Liver (tissue), 9 donors: Measurements from ENCODE around the gene BMP6. TPM values are rescaled to one million over a fixed set of nuclear protein-coding genes. Genes with fewer than 3 reads are reported as not detected.

Source experiments
- DNase-seq: peaks from one replicate; pipeline ENCODE4 v3.0.0-alpha.2; 2017; ENCODE audit warnings: low spot score
- H3K27ac ChIP-seq, 2 donors: one replicate each; pipeline ENCODE4 v1.7.0; 2013; ENCODE audit warnings: inconsistent platforms in 2 of 2, low read length in 2 of 2, control low read depth in 1 of 2, low read depth in 1 of 2, mild to moderate bottlenecking in 1 of 2
- H3K27me3 ChIP-seq, 4 donors: one replicate each; pipeline versions ENCODE4 v1.6.1 to v1.7.0; 2013; ENCODE audit warnings: low read length in 3 of 4, inconsistent platforms in 1 of 4, mild to moderate bottlenecking in 1 of 4, moderate library complexity in 1 of 4; ENCODE audit not compliant: control insufficient read depth in 4 of 4, insufficient read depth in 4 of 4
- H3K36me3 ChIP-seq, 4 donors: one replicate each; pipeline versions ENCODE4 v1.6.1 to v1.7.0; 2013; ENCODE audit warnings: low read length in 3 of 4, mild to moderate bottlenecking in 3 of 4, low read depth in 1 of 4, moderate library complexity in 1 of 4; ENCODE audit not compliant: control insufficient read depth in 4 of 4, insufficient read depth in 3 of 4
- H3K4me1 ChIP-seq, 4 donors: one replicate each; pipeline versions ENCODE4 v1.6.1 to v1.7.0; 2013; ENCODE audit warnings: low read length in 3 of 4, mild to moderate bottlenecking in 3 of 4, moderate library complexity in 1 of 4; ENCODE audit not compliant: control insufficient read depth in 4 of 4, insufficient read depth in 4 of 4
- H3K4me3 ChIP-seq, 3 donors: one replicate each; pipeline versions ENCODE4 v1.6.1 to v1.7.0; 2013; ENCODE audit warnings: low read length in 3 of 3, control low read depth in 1 of 3, low read depth in 1 of 3, mild to moderate bottlenecking in 1 of 3
- H3K9ac ChIP-seq, 2 donors: one replicate each; pipeline ENCODE4 v1.7.0; 2013; ENCODE audit warnings: low read length in 2 of 2, mild to moderate bottlenecking in 2 of 2, moderate library complexity in 2 of 2, control low read depth in 1 of 2, low read depth in 1 of 2
- H3K9me3 ChIP-seq, 4 donors: one replicate each; pipeline versions ENCODE4 v1.6.1 to v1.7.0; 2013; ENCODE audit warnings: low read length in 3 of 4; ENCODE audit not compliant: control insufficient read depth in 4 of 4
- EGR1 ChIP-seq, 2 donors: IDR thresholded peaks; 2 replicates each; pipeline ENCODE4 v1.6.1; 2016 to 2018; ENCODE audit warnings: antibody characterized with exemption in 2 of 2, low read depth in 2 of 2
- FOXA1 ChIP-seq: IDR thresholded peaks from 2 replicates; pipeline ENCODE4 v1.6.1; 2016; ENCODE audit warnings: antibody characterized with exemption
- FOXA2 ChIP-seq: IDR thresholded peaks from 2 replicates; pipeline ENCODE4 v1.6.1; 2016; ENCODE audit warnings: antibody characterized with exemption
- GABPA ChIP-seq, 2 donors: IDR thresholded peaks in 1 of 2; conservative IDR thresholded peaks in 1 of 2; 2 replicates each; pipeline ENCODE4 v1.6.1; 2016; ENCODE audit warnings: antibody characterized with exemption in 2 of 2, mild to moderate bottlenecking in 1 of 2, moderate library complexity in 1 of 2
- HNF4A ChIP-seq, 2 donors: conservative IDR thresholded peaks; 2 replicates each; pipeline ENCODE4 v1.6.1; 2016; ENCODE audit warnings: antibody characterized with exemption in 2 of 2, mild to moderate bottlenecking in 2 of 2
- HNF4G ChIP-seq: IDR thresholded peaks from 2 replicates; pipeline ENCODE4 v1.6.1; 2016; ENCODE audit warnings: antibody characterized with exemption
- JUND ChIP-seq, 2 donors: IDR thresholded peaks; 2 replicates each; pipeline ENCODE4 v1.6.1; 2016; ENCODE audit warnings: antibody characterized with exemption in 2 of 2
- NR2F2 ChIP-seq: IDR thresholded peaks from 2 replicates; pipeline ENCODE4 v1.6.1; 2016; ENCODE audit warnings: antibody characterized with exemption
- RAD21 ChIP-seq, 2 donors: IDR thresholded peaks; 2 replicates each; pipeline ENCODE4 v1.6.1; 2016; ENCODE audit warnings: antibody characterized with exemption in 2 of 2, mild to moderate bottlenecking in 2 of 2
- RXRA ChIP-seq, 2 donors: IDR thresholded peaks; 2 replicates each; pipeline ENCODE4 v1.6.1; 2017 to 2018; ENCODE audit warnings: antibody characterized with exemption in 2 of 2, mild to moderate bottlenecking in 1 of 2
- SP1 ChIP-seq: IDR thresholded peaks from 2 replicates; pipeline ENCODE4 v1.6.1; 2018; ENCODE audit warnings: antibody characterized with exemption, mild to moderate bottlenecking
- TAF1 ChIP-seq: conservative IDR thresholded peaks from 2 replicates; pipeline ENCODE4 v1.6.1; 2016; ENCODE audit warnings: antibody characterized with exemption, mild to moderate bottlenecking
- YY1 ChIP-seq: IDR thresholded peaks from 2 replicates; pipeline ENCODE4 v1.6.1; 2016; ENCODE audit warnings: antibody characterized with exemption, mild to moderate bottlenecking
- WGBS: extraction: QIAGEN DNeasy Blood & Tissue Kit; methylation state at CpG from one replicate; pipeline ENCODE4 v1.1.7; 2013; 5-methylcytosine and 5-hydroxymethylcytosine counted together
- polyA plus RNA-seq, 2 donors: library from polyadenylated mRNA; stranded (reverse) in 1 of 2; unstranded in 1 of 2; fragments of 200-250 nt in 1 of 2; fragments of >200 nt in 1 of 2; fragmentation: Nextera tagmentation in 1 of 2; extraction: Ambion mirVana in 1 of 2; gene quantifications; one replicate each; pipeline versions ENCODE4 v1.2.1 to v1.2.3, GENCODE V29; 2013 to 2015
- total RNA-seq, 2 donors: library from RNA; depleted of rRNA; stranded (reverse); fragments of >200 nt; gene quantifications; one replicate each; pipeline ENCODE4 v1.2.3, GENCODE V29; 2014
- TF ChIP-seq, protein P1 (sequence below): IDR thresholded peaks from 2 replicates; pipeline ENCODE4 v1.6.1; 2016; ENCODE audit warnings: antibody characterized with exemption
- TF ChIP-seq, protein P2 (sequence below): IDR thresholded peaks from 2 replicates; pipeline ENCODE4 v1.6.1; 2016; ENCODE audit warnings: antibody characterized with exemption
- TF ChIP-seq, protein P3 (sequence below): fragments of 150-350 bp; IDR thresholded peaks from 2 replicates; pipeline ENCODE4 v1.5.1; 2017; ENCODE audit warnings: improper control_type of control experiment, low read depth, low read length; ENCODE audit not compliant: missing input control
- donor health status: healthy.
- donor health status: healthy.
- donor health status: healthy.
- donor health status: healthy.
- donor health status: healthy.

The BMP6 gene
- total and polyA plus RNA-seq, 4 donors = 0.57 to 5.9 (median 2.3) TPM

DNA sequence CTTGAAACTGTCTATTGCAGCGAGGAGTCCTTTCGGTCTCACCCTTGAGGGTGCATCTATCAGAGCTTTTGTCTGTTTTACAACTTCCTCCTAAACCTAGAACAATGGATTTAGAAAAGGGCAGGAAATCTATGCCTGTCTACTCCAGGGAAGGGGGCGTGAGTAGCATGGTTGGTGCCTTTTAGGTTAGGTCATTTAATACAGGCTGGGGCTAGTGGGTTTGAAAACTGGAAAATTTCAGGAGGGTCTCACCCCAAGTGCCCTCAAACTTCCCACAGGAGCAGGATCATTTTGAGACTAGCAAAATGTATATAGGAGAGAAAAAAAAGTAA, 33.5 kb upstream of the BMP6 start (continued):
- TF ChIP-seq, protein P1, sequence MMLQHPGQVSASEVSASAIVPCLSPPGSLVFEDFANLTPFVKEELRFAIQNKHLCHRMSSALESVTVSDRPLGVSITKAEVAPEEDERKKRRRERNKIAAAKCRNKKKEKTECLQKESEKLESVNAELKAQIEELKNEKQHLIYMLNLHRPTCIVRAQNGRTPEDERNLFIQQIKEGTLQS = no peak
- no peak for TF ChIP-seq JUND (IDR thresholded peaks at IDR 0.05)
- no peak for TF ChIP-seq HNF4A (conservative IDR thresholded peaks at IDR 0.05)
- no peak for TF ChIP-seq HNF4G

DNA sequence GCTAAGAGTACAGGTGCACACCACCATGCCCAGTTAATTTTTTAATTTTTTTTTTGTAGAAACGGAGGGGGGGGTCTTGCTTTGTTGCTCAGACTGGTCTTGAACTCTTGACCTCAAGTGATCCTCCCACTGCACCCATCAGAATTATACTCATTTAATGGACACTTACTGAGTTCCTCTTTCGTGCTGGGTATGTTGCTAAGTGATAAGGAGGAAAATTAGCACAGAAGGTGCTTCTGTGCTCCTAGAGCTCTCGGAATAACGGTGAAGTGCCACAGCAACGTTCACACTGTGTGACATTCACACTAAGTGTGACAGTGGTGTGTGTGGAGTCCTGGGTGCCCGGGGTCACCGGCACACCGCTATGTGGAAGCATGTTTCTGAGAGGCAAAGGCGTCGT, 32.1 kb upstream of the BMP6 start:
- Histone ChIP-seq H3K27me3 (peaks cover 0 to 3% (median 0%) of the 10 kb centered on the region in 4 donors), H3K9me3 (no peaks in the 10 kb centered on the region), H3K4me1 (peaks cover 0 to 5% (median 2%) of the 10 kb centered on the region in 4 donors), H3K4me3 (no peak overlapping the region), H3K9ac (no peak overlapping the region), H3K27ac (no peak overlapping the region), H3K36me3 (no peaks in the 10 kb centered on the region)
- TF ChIP-seq JUND (IDR thresholded peaks at IDR 0.05) (no peak), GABPA (IDR thresholded peaks at IDR 0.05 in 1 of 2, conservative IDR thresholded peaks at IDR 0.05 in 1 of 2) (no peak), HNF4G (no peak), TAF1 (no peak), FOXA1 (no peak), SP1 (no peak), EGR1 (IDR thresholded peaks at IDR 0.05; ENCODE audit: low read depth in 2 of 2) (no peak), NR2F2 (no peak), YY1 (no peak), RXRA (IDR thresholded peaks at IDR 0.05) (no peak)
- TF ChIP-seq, protein P2, sequence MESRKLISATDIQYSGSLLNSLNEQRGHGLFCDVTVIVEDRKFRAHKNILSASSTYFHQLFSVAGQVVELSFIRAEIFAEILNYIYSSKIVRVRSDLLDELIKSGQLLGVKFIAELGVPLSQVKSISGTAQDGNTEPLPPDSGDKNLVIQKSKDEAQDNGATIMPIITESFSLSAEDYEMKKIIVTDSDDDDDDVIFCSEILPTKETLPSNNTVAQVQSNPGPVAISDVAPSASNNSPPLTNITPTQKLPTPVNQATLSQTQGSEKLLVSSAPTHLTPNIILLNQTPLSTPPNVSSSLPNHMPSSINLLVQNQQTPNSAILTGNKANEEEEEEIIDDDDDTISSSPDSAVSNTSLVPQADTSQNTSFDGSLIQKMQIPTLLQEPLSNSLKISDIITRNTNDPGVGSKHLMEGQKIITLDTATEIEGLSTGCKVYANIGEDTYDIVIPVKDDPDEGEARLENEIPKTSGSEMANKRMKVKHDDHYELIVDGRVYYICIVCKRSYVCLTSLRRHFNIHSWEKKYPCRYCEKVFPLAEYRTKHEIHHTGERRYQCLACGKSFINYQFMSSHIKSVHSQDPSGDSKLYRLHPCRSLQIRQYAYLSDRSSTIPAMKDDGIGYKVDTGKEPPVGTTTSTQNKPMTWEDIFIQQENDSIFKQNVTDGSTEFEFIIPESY = no peak
- TF ChIP-seq, protein P3, sequence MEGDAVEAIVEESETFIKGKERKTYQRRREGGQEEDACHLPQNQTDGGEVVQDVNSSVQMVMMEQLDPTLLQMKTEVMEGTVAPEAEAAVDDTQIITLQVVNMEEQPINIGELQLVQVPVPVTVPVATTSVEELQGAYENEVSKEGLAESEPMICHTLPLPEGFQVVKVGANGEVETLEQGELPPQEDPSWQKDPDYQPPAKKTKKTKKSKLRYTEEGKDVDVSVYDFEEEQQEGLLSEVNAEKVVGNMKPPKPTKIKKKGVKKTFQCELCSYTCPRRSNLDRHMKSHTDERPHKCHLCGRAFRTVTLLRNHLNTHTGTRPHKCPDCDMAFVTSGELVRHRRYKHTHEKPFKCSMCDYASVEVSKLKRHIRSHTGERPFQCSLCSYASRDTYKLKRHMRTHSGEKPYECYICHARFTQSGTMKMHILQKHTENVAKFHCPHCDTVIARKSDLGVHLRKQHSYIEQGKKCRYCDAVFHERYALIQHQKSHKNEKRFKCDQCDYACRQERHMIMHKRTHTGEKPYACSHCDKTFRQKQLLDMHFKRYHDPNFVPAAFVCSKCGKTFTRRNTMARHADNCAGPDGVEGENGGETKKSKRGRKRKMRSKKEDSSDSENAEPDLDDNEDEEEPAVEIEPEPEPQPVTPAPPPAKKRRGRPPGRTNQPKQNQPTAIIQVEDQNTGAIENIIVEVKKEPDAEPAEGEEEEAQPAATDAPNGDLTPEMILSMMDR = no peak
- no peak for DNase-seq
- 86% methylated on average over 10 of the region's 10 CpGs for WGBS

DNA sequence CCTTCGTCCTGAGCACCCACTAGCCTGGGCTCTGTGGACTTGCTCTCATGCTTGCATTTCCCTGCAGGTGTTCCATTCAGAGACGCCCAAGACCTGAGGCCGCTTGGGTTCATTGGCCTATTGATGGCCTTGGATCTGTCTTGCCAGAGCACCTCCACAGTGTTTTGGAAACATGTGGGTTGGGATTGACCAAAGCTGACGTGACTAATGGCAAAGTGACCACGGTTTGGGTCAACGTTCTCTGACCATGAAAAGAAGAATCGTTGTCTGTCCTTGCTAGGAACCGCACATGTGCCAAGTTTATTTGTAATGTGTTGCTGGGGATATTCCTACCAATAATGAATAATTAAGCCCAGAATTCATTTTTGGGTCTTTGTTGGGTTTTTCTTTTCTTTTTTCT, 29.8 kb upstream of the BMP6 start:
- H3K27me3 ChIP-seq = no peaks in the 10 kb centered on the region
- WGBS = 89% methylated on average over 8 of the region's 8 CpGs

More for the DNA sequence above, 29.8 kb upstream of the BMP6 start:
- Histone ChIP-seq H3K9ac (no peak overlapping the region), H3K9me3 (no peaks in the 10 kb centered on the region), H3K4me1 (peaks cover 0 to 5% (median 2%) of the 10 kb centered on the region in 4 donors), H3K4me3 (no peak overlapping the region), H3K27ac (no peak overlapping the region), H3K36me3 (no peaks in the 10 kb centered on the region)
- no peak for DNase-seq
- TF ChIP-seq NR2F2 (no peak), FOXA2 (no peak), RXRA (IDR thresholded peaks at IDR 0.05) (no peak), HNF4A (conservative IDR thresholded peaks at IDR 0.05) (no peak), RAD21 (IDR thresholded peaks at IDR 0.05) (no peak)
- TF ChIP-seq, protein P2 = no peak
- TF ChIP-seq, protein P3 = no peak
